ENCODE measurements around the gene GIN1.
A peak's percentile ranks its signal among the peaks of the same experiment; 100 is the strongest.

DNA sequence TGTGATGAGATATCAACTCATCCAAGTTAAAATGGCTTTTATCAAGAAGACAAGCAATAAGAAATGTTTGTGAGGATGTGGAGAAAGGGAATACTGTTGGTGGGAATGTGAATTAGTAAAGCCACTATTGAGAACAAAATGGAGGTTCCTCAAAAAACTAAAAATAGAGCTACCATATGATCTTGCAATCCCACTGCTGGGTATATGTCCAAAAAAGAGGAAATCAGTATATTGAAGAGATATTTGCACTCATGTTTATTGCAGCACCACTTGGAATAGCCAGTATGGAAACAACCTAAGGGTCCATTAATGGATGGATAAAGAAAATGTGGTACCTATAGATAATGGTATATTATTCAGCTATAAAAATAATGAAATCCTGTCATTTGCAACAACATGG, 25.3 kb upstream of the GIN1 start:
- TF ChIP-seq, protein P1, sequence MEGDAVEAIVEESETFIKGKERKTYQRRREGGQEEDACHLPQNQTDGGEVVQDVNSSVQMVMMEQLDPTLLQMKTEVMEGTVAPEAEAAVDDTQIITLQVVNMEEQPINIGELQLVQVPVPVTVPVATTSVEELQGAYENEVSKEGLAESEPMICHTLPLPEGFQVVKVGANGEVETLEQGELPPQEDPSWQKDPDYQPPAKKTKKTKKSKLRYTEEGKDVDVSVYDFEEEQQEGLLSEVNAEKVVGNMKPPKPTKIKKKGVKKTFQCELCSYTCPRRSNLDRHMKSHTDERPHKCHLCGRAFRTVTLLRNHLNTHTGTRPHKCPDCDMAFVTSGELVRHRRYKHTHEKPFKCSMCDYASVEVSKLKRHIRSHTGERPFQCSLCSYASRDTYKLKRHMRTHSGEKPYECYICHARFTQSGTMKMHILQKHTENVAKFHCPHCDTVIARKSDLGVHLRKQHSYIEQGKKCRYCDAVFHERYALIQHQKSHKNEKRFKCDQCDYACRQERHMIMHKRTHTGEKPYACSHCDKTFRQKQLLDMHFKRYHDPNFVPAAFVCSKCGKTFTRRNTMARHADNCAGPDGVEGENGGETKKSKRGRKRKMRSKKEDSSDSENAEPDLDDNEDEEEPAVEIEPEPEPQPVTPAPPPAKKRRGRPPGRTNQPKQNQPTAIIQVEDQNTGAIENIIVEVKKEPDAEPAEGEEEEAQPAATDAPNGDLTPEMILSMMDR (IDR thresholded peaks at IDR 0.05; ENCODE audit: insufficient read depth, low read length), result no peak
- TF ChIP-seq POLR2AphosphoS5 (IDR thresholded peaks at IDR 0.05; ENCODE audit: low read depth), result no peak
- TF ChIP-seq, protein P2, sequence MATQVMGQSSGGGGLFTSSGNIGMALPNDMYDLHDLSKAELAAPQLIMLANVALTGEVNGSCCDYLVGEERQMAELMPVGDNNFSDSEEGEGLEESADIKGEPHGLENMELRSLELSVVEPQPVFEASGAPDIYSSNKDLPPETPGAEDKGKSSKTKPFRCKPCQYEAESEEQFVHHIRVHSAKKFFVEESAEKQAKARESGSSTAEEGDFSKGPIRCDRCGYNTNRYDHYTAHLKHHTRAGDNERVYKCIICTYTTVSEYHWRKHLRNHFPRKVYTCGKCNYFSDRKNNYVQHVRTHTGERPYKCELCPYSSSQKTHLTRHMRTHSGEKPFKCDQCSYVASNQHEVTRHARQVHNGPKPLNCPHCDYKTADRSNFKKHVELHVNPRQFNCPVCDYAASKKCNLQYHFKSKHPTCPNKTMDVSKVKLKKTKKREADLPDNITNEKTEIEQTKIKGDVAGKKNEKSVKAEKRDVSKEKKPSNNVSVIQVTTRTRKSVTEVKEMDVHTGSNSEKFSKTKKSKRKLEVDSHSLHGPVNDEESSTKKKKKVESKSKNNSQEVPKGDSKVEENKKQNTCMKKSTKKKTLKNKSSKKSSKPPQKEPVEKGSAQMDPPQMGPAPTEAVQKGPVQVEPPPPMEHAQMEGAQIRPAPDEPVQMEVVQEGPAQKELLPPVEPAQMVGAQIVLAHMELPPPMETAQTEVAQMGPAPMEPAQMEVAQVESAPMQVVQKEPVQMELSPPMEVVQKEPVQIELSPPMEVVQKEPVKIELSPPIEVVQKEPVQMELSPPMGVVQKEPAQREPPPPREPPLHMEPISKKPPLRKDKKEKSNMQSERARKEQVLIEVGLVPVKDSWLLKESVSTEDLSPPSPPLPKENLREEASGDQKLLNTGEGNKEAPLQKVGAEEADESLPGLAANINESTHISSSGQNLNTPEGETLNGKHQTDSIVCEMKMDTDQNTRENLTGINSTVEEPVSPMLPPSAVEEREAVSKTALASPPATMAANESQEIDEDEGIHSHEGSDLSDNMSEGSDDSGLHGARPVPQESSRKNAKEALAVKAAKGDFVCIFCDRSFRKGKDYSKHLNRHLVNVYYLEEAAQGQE (IDR thresholded peaks at IDR 0.05; ENCODE audit: insufficient replicate concordance, low read depth), result no peak
- no peak for TF ChIP-seq GABPA (IDR thresholded peaks at IDR 0.05; ENCODE audit: low read depth)
- TF ChIP-seq SPI1 (IDR thresholded peaks at IDR 0.05; ENCODE audit: borderline replicate concordance, low read depth), result peak; percentile 72

Measured in HL-60 (cell line).